ENCODE measurements around the gene PLXDC2. TPM values are rescaled to one million over a fixed set of nuclear protein-coding genes. Genes with fewer than 3 reads are reported as not detected.

The PLXDC2 gene
- total and polyA plus RNA-seq, 2 experiments from 2014 or later: 39.9 to 52.2 TPM

GRCh38 chr10:19818876-19819275, 2.6 kb downstream of the PLXDC2 start:
- Histone ChIP-seq H4K20me1 (ENCODE audit: insufficient read depth, poor library complexity, severe bottlenecking) (no peaks in the 10 kb centered on the region), H3K79me2 (peaks cover 37% of the 10 kb centered on the region), H3K9me3 (ENCODE audit: low read depth) (no peaks in the 10 kb centered on the region), H2AFZ (no peak overlapping the region), H3K9me2 (replicated peaks; ENCODE audit: insufficient read depth) (no peaks in the 10 kb centered on the region), H3K4me3 (peak overlapping the region; percentile 84), H3K4me2 (peak overlapping the region; percentile 86), H3K4me1 (ENCODE audit: insufficient read depth) (no peaks in the 10 kb centered on the region), H3K27me3 (peaks cover 6% of the 10 kb centered on the region), H3K36me3 (replicated peaks; ENCODE audit: insufficient read depth, low read depth) (no peaks in the 10 kb centered on the region), H3K27ac (no peak overlapping the region)
- TF ChIP-seq EZH2 (IDR thresholded peaks at IDR 0.05; ENCODE audit: borderline replicate concordance) (no peak), CTCF (IDR thresholded peaks at IDR 0.05; ENCODE audit: poor library complexity) (no peak), EZH2phosphoT487 (IDR thresholded peaks at IDR 0.05; ENCODE audit: low read depth, severe bottlenecking, unreplicated experiment) (no peak)
- WGBS (ENCODE audit: low lambda C conversion rate, missing lambda C conversion rate): 23% methylated on average over 1 of the region's 1 CpG
- no peak for DNase-seq (ENCODE audit: low spot score)

- no peaks in the 10 kb centered on the region for H3K9me2 ChIP-seq (replicated peaks; ENCODE audit: insufficient read depth)
- peak; percentile 56 for DNase-seq (ENCODE audit: low spot score)
- peak overlapping the region; percentile 86 for H3K4me2 ChIP-seq
- WGBS (ENCODE audit: low lambda C conversion rate, missing lambda C conversion rate): 2% methylated on average over 2 of the region's 2 CpGs
- peaks cover 37% of the 10 kb centered on the region for H3K79me2 ChIP-seq
- no peaks in the 10 kb centered on the region for H3K36me3 ChIP-seq (replicated peaks; ENCODE audit: insufficient read depth, low read depth)
- H3K4me1 ChIP-seq (ENCODE audit: insufficient read depth): no peaks in the 10 kb centered on the region
- no peak overlapping the region for H3K27ac ChIP-seq
- H3K27me3 ChIP-seq: peaks cover 5% of the 10 kb centered on the region
- TF ChIP-seq CTCF (IDR thresholded peaks at IDR 0.05; ENCODE audit: poor library complexity) (peak; percentile 91), EZH2phosphoT487 (IDR thresholded peaks at IDR 0.05; ENCODE audit: low read depth, severe bottlenecking, unreplicated experiment) (no peak), EZH2 (IDR thresholded peaks at IDR 0.05; ENCODE audit: borderline replicate concordance) (no peak)
- H3K4me3 ChIP-seq: peak overlapping the region; percentile 6
- H2AFZ ChIP-seq: no peak overlapping the region
- H3K9me3 ChIP-seq (ENCODE audit: low read depth): no peaks in the 10 kb centered on the region
- H4K20me1 ChIP-seq (ENCODE audit: insufficient read depth, poor library complexity, severe bottlenecking): no peaks in the 10 kb centered on the region
Observed at GRCh38 chr10:19819419-19820033, 3.3 kb downstream of the PLXDC2 start.

GRCh38 chr10:19824381-19825342, 8.4 kb downstream of the PLXDC2 start:
- no peak overlapping the region for H3K4me2 ChIP-seq
- WGBS (ENCODE audit: low lambda C conversion rate, missing lambda C conversion rate): 72% methylated on average over 5 of the region's 5 CpGs

More at GRCh38 chr10:19824381-19825342, 8.4 kb downstream of the PLXDC2 start:
- no peaks in the 10 kb centered on the region for H3K4me1 ChIP-seq (ENCODE audit: insufficient read depth)
- H3K9me3 ChIP-seq (ENCODE audit: low read depth): no peaks in the 10 kb centered on the region
- TF ChIP-seq EZH2phosphoT487 (IDR thresholded peaks at IDR 0.05; ENCODE audit: low read depth, severe bottlenecking, unreplicated experiment) (no peak), EZH2 (IDR thresholded peaks at IDR 0.05; ENCODE audit: borderline replicate concordance) (no peak), CTCF (IDR thresholded peaks at IDR 0.05; ENCODE audit: poor library complexity) (no peak)
- no peaks in the 10 kb centered on the region for H3K9me2 ChIP-seq (replicated peaks; ENCODE audit: insufficient read depth)
- no peaks in the 10 kb centered on the region for H3K27me3 ChIP-seq
- no peak overlapping the region for H3K27ac ChIP-seq
- no peak overlapping the region for H3K4me3 ChIP-seq
- peaks cover 30% of the 10 kb centered on the region for H3K79me2 ChIP-seq
- no peak for DNase-seq (ENCODE audit: low spot score)
- no peaks in the 10 kb centered on the region for H3K36me3 ChIP-seq (replicated peaks; ENCODE audit: insufficient read depth, low read depth)
- H4K20me1 ChIP-seq (ENCODE audit: insufficient read depth, poor library complexity, severe bottlenecking): no peaks in the 10 kb centered on the region
- H2AFZ ChIP-seq: no peak overlapping the region

Data from hepatocyte (in vitro differentiated cells).